ENCODE measurements around the gene RASIP1. TPM values are rescaled to one million over a fixed set of nuclear protein-coding genes. Genes with fewer than 3 reads are reported as not detected.
"Not testable (repeated sequence)": the region's sequence is repeated elsewhere in the genome, so short reads cannot be mapped to it uniquely, and the experiment has no call there.

Gene RASIP1
- total RNA-seq, 1 donor from 2014 or later = 192 TPM

DNA sequence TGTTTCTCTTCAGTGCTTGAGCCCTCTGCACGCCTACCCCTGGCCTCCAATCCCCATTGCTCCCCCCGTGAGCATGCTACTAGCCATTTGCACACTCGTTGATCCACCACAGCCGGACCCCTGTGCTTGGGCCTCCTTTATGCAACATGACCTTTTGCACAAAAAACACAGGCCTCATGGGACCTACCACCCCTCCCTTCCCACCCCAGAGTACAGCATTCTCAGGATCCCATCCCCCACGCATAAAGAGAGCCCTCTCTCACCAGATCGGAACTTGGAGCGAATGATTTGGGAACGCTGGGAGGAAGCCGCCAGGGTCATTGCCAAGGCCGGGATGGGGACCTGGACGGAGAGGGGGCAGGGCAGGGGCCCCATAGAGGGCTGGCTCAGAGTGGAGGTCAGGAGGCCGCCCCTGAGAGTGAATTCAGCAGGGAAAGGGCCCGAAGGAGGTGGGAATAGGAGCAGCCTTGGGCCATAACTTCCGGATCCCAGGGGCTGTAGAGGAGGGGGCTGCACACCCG lies 21.6 kb downstream of the RASIP1 start:
- DNase-seq (ENCODE audit: low spot score) = no peak
- Mint-ChIP-seq H3K36me3 (ENCODE audit: low read depth, unreplicated experiment) (peaks cover 20% of the 10 kb centered on the region), H3K4me3 (ENCODE audit: unreplicated experiment) (peak overlapping the region; percentile 72), H3K4me1 (ENCODE audit: unreplicated experiment) (peaks cover 23% of the 10 kb centered on the region), H3K27me3 (ENCODE audit: unreplicated experiment) (peaks cover 20% of the 10 kb centered on the region), H3K9me3 (ENCODE audit: unreplicated experiment) (no peaks in the 10 kb centered on the region), H3K27ac (ENCODE audit: unreplicated experiment) (peak overlapping the region; percentile 76)
- TF ChIP-seq, protein P1, sequence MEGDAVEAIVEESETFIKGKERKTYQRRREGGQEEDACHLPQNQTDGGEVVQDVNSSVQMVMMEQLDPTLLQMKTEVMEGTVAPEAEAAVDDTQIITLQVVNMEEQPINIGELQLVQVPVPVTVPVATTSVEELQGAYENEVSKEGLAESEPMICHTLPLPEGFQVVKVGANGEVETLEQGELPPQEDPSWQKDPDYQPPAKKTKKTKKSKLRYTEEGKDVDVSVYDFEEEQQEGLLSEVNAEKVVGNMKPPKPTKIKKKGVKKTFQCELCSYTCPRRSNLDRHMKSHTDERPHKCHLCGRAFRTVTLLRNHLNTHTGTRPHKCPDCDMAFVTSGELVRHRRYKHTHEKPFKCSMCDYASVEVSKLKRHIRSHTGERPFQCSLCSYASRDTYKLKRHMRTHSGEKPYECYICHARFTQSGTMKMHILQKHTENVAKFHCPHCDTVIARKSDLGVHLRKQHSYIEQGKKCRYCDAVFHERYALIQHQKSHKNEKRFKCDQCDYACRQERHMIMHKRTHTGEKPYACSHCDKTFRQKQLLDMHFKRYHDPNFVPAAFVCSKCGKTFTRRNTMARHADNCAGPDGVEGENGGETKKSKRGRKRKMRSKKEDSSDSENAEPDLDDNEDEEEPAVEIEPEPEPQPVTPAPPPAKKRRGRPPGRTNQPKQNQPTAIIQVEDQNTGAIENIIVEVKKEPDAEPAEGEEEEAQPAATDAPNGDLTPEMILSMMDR (IDR thresholded peaks at IDR 0.05; ENCODE audit: unreplicated experiment) = no peak

DNA sequence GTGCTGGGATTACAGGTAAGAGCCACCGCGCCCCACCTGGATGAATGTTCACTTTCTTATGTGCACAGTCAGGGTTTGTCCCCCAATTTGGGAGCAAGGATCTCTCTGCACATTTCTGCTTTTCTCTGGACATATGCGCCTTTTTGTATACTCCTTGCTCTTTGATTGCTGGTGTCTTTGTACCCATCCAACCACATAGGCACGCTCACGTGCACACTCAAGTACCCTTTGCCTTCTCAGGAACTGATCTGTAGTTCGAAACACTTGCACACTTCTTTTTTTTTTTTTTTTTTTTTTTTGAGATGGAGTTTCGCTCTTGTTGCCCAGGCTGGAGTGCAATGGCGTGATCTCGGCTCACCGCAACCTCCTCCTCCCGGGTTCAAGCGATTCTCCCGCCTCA lies 22.3 kb downstream of the RASIP1 start:
- Mint-ChIP-seq H3K4me1 (ENCODE audit: unreplicated experiment) (peaks cover 23% of the 10 kb centered on the region), H3K36me3 (ENCODE audit: low read depth, unreplicated experiment) (peaks cover 20% of the 10 kb centered on the region), H3K27me3 (ENCODE audit: unreplicated experiment) (peaks cover 20% of the 10 kb centered on the region)
- not testable (repeated sequence) for H3K9me3 Mint-ChIP-seq (ENCODE audit: unreplicated experiment); DNase-seq (ENCODE audit: low spot score); H3K27ac Mint-ChIP-seq (ENCODE audit: unreplicated experiment); H3K4me3 Mint-ChIP-seq (ENCODE audit: unreplicated experiment)

DNA sequence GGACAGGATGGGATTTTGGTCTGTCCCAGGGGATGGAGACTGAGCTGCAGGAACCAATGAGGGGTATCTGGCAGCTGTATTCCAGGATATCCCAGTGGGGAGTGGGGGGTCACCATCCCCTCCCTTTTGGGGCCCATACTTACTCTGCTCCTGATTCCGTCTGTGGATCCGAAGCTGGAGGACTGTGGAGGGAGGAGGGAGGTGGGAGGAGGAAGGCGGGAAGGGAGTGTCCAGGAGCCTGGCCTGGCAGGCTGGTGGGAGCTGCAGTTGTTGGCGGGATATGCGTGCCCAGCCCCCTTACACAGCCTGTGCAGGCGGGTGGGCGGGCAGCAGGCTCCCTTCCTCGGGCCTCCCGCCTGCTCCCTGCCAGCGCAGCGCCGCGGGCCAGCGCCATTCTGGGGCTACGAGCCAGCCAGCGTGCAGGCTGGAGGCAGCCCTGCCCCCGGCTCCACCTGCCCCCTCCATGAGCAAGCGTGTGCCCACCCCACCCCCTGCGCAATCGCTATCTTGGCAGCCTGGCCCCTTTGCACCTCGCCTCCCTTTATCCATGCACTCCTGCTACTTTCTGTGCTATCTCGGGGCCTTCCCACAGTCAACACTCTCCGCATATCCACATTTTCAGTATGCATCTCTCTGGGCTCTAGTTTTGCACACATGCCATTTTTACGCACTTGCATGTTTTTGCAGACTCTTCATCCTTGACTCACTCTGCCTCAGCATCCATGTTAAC lies 23.7 kb downstream of the RASIP1 start:
- Mint-ChIP-seq H3K27ac (ENCODE audit: unreplicated experiment) (peak overlapping the region; percentile 81), H3K36me3 (ENCODE audit: low read depth, unreplicated experiment) (peaks cover 9% of the 10 kb centered on the region), H3K9me3 (ENCODE audit: unreplicated experiment) (no peaks in the 10 kb centered on the region), H3K27me3 (ENCODE audit: unreplicated experiment) (peaks cover 22% of the 10 kb centered on the region), H3K4me1 (ENCODE audit: unreplicated experiment) (peaks cover 17% of the 10 kb centered on the region), H3K4me3 (ENCODE audit: unreplicated experiment) (peak overlapping the region; percentile 68)
- DNase-seq (ENCODE audit: low spot score) = peak; percentile 36
- TF ChIP-seq, protein P1 (IDR thresholded peaks at IDR 0.05; ENCODE audit: unreplicated experiment) = no peak

DNA sequence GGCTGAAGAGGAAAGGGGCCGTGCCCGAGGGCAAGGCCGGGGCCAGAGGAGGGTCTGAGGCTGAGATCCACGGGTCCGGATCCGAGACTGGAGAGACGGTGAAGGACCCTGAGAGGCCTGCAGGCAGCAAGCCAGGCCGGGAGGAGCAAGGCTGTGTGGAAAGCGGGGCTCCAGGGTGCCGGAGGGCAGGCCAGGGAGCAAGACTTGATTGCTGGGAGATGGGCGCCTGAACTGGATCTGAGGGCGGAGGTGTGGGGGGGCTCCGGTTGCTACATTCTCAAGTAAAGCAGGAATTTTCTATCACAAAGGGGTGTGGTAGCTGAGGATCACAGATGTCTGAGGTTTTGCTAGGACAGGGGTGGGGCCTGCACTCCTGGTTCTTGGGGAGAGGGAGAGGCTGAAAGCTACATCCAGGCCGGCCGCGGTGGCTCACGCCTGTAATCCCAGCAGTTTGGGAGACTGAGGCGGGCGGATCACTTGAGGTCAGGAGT lies 24.7 kb downstream of the RASIP1 start:
- Mint-ChIP-seq H3K36me3 (ENCODE audit: low read depth, unreplicated experiment) (peaks cover 9% of the 10 kb centered on the region), H3K4me3 (ENCODE audit: unreplicated experiment) (no peak overlapping the region), H3K27me3 (ENCODE audit: unreplicated experiment) (peaks cover 24% of the 10 kb centered on the region), H3K4me1 (ENCODE audit: unreplicated experiment) (peaks cover 17% of the 10 kb centered on the region), H3K27ac (ENCODE audit: unreplicated experiment) (peak overlapping the region; percentile 38), H3K9me3 (ENCODE audit: unreplicated experiment) (no peaks in the 10 kb centered on the region)
- no peak for DNase-seq (ENCODE audit: low spot score)
- TF ChIP-seq, protein P1 (IDR thresholded peaks at IDR 0.05; ENCODE audit: unreplicated experiment) = no peak

DNA sequence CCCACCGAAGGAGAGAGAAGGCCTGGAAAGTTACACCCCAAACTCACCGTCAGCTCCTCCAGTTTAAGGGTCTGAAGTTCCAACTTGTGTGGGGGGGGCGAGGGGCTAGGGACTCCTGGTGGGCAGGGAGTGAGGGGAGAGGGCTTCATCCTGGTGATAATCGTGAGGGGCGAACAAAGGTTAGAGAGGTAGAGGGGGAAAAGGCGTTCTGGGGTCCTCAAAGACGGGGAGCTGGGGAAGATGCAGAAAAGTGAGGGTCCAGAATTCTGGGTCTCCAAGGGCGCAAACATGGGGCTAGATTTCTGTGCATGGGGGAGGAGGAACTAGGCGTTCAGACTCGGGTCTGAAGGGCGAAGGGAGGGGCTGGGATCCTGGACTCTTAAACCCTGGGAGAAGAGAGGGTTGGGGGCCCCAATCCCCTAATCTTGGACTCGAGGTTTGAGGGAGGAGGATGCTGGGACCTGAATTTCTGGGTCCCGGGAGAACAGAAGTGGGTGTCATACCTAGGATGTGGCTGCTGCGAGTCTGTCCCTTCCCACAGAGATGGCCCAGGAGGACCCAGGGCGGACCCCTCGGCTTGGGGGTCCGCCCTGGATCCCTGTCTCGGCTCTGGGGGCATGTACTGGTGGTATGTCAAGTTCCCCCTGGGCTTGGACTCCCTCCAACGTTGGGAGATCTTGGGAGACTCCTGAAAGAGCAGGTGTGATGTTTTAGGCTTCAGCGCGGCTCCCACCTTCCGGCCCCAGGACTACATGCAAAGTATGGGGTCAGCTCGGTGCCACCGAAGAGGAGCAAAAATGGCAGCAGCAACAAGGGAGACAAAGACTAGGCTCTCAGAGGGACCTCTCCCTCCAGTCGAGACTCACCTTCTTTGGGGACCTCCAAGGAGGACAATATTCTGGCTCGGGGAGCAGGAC lies 25.4 kb downstream of the RASIP1 start:
- Mint-ChIP-seq H3K27ac (ENCODE audit: unreplicated experiment) (peak overlapping the region; percentile 67), H3K27me3 (ENCODE audit: unreplicated experiment) (peaks cover 20% of the 10 kb centered on the region), H3K9me3 (ENCODE audit: unreplicated experiment) (no peaks in the 10 kb centered on the region), H3K36me3 (ENCODE audit: low read depth, unreplicated experiment) (peaks cover 9% of the 10 kb centered on the region), H3K4me1 (ENCODE audit: unreplicated experiment) (peaks cover 12% of the 10 kb centered on the region), H3K4me3 (ENCODE audit: unreplicated experiment) (peak overlapping the region; percentile 88)
- DNase-seq (ENCODE audit: low spot score) = no peak
- TF ChIP-seq, protein P1 (IDR thresholded peaks at IDR 0.05; ENCODE audit: unreplicated experiment) = no peak

All from endothelial cell (in vitro differentiated cells).